Rectal smooth muscle tissue (tissue), 1 donor: ENCODE data around the gene CAMK2N1.

Source experiments
- H3K27ac ChIP-seq: one replicate; pipeline ENCODE4 v1.7.0; 2013; ENCODE audit warnings: low read depth, low read length, inconsistent platforms
- H3K27me3 ChIP-seq: one replicate; pipeline ENCODE4 v1.7.0; 2013; ENCODE audit warnings: low read length; ENCODE audit not compliant: control insufficient read depth, insufficient read depth
- H3K36me3 ChIP-seq: one replicate; pipeline ENCODE4 v1.7.0; 2013; ENCODE audit warnings: low read length; ENCODE audit not compliant: control insufficient read depth, insufficient read depth
- H3K4me1 ChIP-seq: one replicate; pipeline ENCODE4 v1.7.0; 2013; ENCODE audit warnings: low read length; ENCODE audit not compliant: control insufficient read depth, insufficient read depth
- H3K4me3 ChIP-seq: one replicate; pipeline ENCODE4 v1.7.0; 2013; ENCODE audit warnings: low read length
- H3K9ac ChIP-seq: one replicate; pipeline ENCODE4 v1.7.0; 2013; ENCODE audit warnings: low read length

The CAMK2N1 gene

DNA sequence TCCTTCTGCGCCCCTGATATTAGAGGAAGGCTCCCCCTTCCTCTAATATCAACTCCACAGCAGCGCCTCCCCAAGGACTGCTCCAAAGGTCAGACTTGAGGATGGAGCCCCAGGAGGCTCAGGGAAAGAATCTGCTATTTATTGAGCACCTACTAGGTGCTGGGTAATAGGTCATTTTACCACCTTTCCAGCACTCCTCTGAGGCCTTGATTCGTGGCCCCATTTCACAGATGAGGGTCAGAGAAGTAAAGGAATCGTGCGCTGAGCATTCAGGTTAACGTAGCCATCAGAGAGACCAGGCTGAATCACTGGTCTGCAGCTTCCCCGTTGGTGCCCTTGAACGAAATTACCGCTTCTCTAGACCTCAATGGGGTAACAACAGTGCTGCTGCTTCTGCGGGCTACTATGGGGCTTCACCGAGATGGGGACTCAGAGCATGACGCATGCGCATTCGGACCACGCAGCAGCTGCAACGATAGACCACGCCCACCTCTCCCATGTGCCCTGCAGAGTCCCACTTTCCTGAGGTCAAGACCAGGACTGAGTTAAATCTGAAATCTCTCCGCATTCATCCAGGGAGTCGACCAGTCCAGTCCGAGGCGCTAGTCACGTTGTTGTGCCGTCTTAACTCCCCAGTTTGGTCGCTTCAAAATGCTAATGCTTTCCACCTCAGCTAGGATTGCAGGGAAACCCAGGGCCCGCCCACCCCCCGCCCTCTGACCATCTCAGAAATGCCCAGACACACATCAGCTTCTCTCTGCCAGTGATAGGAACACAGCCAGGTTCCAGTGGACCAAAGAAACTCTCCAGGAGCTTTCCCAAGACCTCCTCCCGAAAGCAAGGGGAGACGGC is 12.9 kb downstream of the CAMK2N1 start:
- Histone ChIP-seq H3K4me3 (no peak overlapping the region), H3K27me3 (no peaks in the 10 kb centered on the region), H3K27ac (no peak overlapping the region), H3K4me1 (peaks cover 7% of the 10 kb centered on the region), H3K36me3 (no peaks in the 10 kb centered on the region), H3K9ac (no peak overlapping the region)

DNA sequence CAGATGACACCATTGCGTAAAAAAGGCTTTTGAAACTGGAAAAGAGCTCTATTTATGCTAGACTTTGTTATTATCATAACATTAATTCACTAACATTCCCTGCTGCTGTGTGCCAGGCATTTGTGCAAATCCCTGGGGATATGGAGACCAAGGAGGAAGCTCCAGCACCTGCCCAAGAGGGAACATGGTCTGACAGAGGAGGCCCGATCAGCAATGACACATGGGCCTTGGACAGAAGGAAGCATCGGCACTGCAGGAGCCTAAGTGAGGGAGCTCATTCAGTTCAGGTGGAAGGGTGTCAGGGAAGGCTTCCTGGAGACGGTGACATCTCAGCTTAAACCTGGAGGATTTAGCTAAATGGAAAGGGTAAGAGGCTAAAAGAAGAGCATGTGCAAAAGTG is 13.9 kb downstream of the CAMK2N1 start:
- Histone ChIP-seq H3K4me1 (peaks cover under 1% of the 10 kb centered on the region), H3K9ac (no peak overlapping the region), H3K4me3 (no peak overlapping the region), H3K27ac (no peak overlapping the region), H3K36me3 (no peaks in the 10 kb centered on the region), H3K27me3 (no peaks in the 10 kb centered on the region)

- H3K9ac ChIP-seq = no peak overlapping the region
- H3K27me3 ChIP-seq = no peaks in the 10 kb centered on the region
- no peak overlapping the region for H3K4me3 ChIP-seq
- no peak overlapping the region for H3K27ac ChIP-seq
- no peaks in the 10 kb centered on the region for H3K4me1 ChIP-seq
- H3K36me3 ChIP-seq = no peaks in the 10 kb centered on the region
Observed at GRCh38 chr1:20470194-20470593, 15.8 kb downstream of the CAMK2N1 start.

DNA sequence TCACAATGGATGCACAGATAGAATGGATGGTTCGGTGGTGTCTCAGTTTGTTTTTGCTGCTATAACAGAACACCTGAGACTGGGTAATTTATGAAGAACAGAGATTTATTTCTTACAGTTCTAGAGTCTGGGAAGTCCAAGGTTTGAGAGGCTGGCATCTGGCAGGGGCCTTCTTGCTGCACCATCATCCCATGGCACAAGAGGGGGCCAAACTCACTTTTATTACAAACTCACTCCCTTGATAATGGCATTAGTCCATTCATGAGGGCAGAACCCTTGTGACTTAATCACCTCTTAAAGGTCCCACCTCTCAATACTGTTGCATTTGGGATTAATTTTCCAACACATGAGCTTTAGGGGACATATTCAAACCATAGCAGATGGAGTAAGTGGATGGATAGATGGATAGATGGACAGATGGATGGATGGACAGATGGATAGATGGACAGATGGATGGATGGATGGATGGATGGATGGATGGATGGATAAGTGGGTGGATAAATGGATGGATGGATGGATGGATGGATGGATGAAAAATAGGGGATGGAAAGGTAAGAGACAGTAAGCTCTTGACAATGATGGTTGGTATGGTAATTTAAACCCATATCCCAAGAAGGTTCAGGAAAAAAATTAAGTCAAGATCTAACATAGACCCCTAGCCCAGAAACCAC is 16.5 kb downstream of the CAMK2N1 start:
- Histone ChIP-seq H3K27me3 (no peaks in the 10 kb centered on the region), H3K4me1 (no peaks in the 10 kb centered on the region), H3K4me3 (no peak overlapping the region), H3K36me3 (no peaks in the 10 kb centered on the region), H3K27ac (no peak overlapping the region), H3K9ac (no peak overlapping the region)

DNA sequence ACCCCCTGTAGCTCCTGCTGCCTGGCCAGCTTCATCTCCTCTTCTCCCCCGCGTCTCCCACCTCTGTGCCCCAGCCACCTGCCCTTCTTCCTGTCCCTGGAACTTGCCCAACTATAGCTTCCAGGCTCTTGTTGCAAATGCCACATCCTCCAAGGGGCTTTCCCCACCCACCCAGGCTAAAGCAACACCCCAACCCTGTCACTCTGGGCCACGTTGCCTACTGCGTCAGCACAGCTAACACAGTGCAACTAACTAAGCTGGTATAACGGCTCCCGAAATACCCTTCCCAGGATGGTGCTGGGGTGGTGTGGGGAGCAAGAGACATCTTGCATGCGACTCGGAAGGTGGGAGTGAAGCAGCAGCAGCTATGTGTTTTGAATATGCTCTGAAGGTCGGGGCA is 19.7 kb downstream of the CAMK2N1 start:
- no peak overlapping the region for H3K4me3 ChIP-seq
- no peaks in the 10 kb centered on the region for H3K27me3 ChIP-seq
- no peak overlapping the region for H3K9ac ChIP-seq
- H3K4me1 ChIP-seq = no peaks in the 10 kb centered on the region
- H3K36me3 ChIP-seq = no peaks in the 10 kb centered on the region
- no peak overlapping the region for H3K27ac ChIP-seq

- Histone ChIP-seq H3K4me3 (no peak overlapping the region), H3K9ac (no peak overlapping the region), H3K27me3 (no peaks in the 10 kb centered on the region), H3K27ac (no peak overlapping the region), H3K36me3 (no peaks in the 10 kb centered on the region), H3K4me1 (no peaks in the 10 kb centered on the region)
Observed at GRCh38 chr1:20465187-20465586, 20.8 kb downstream of the CAMK2N1 start.

DNA sequence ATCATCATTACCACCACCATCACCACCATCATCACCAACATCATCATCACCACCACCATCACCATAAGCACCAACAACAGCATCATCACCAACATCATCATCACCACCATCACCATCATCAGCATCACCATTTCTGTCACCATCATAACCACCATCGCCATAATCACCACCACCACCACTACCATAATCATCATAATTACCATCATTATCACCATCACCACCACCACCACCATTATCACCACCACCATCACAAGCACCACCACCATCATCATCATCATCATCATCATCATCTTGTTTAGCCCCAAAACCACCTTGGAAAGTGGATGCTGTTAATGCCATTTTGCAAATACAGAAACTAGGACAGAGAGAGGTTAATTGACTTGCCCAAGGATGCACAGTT is 22.5 kb downstream of the CAMK2N1 start:
- no peak overlapping the region for H3K4me3 ChIP-seq
- H3K27me3 ChIP-seq = no peaks in the 10 kb centered on the region
- no peaks in the 10 kb centered on the region for H3K4me1 ChIP-seq
- H3K36me3 ChIP-seq = no peaks in the 10 kb centered on the region
- H3K9ac ChIP-seq = no peak overlapping the region
- H3K27ac ChIP-seq = no peak overlapping the region

- Histone ChIP-seq H3K27me3 (no peaks in the 10 kb centered on the region), H3K4me3 (no peak overlapping the region), H3K36me3 (no peaks in the 10 kb centered on the region), H3K27ac (no peak overlapping the region), H3K9ac (no peak overlapping the region), H3K4me1 (no peaks in the 10 kb centered on the region)
Observed at GRCh38 chr1:20462397-20462796, 23.6 kb downstream of the CAMK2N1 start.

- Histone ChIP-seq H3K4me1 (no peaks in the 10 kb centered on the region), H3K27me3 (no peaks in the 10 kb centered on the region)
Observed at GRCh38 chr1:20458717-20459116, 27.3 kb downstream of the CAMK2N1 start.

GRCh38 chr1:20454004-20454403 is 32.0 kb downstream of the CAMK2N1 start:
- H3K9ac ChIP-seq = no peak overlapping the region
- no peaks in the 10 kb centered on the region for H3K27me3 ChIP-seq
- no peak overlapping the region for H3K4me3 ChIP-seq
- H3K4me1 ChIP-seq = no peaks in the 10 kb centered on the region
- H3K27ac ChIP-seq = no peak overlapping the region
- no peaks in the 10 kb centered on the region for H3K36me3 ChIP-seq

More at GRCh38 chr1:20458717-20459116, 27.3 kb downstream of the CAMK2N1 start:
- no peak overlapping the region for H3K27ac ChIP-seq
- H3K9ac ChIP-seq = no peak overlapping the region
- H3K36me3 ChIP-seq = no peaks in the 10 kb centered on the region
- no peak overlapping the region for H3K4me3 ChIP-seq

DNA sequence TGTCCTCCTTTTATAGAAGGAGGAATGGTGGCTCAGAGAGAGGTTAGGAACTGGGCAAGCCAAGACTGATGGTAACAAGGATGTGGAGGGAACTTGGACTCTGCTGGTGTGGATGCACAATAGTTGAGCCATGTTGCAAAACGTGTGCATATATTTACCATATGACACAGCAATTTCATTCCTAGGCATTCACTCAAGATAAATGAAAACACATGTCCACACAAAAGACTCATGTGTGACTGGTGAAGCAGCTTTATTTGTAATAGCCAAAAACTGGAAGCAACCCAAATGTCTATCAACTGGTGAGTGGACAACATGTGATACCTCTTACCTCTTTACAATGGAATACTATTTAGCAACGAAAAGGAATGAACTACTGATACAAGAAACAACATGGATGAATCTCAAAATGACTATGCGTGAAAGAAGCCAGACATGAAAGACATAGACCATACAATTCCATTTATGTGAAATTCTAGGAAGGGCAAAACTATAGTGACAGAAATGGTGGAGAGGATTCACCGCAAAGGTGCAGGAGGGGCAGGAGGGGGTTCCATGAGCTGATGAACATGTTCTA is 36.2 kb downstream of the CAMK2N1 start:
- H3K27ac ChIP-seq = no peak overlapping the region
- no peaks in the 10 kb centered on the region for H3K4me1 ChIP-seq
- no peak overlapping the region for H3K4me3 ChIP-seq
- H3K36me3 ChIP-seq = no peaks in the 10 kb centered on the region
- H3K9ac ChIP-seq = no peak overlapping the region
- no peaks in the 10 kb centered on the region for H3K27me3 ChIP-seq

- no peak overlapping the region for H3K9ac ChIP-seq
Observed at GRCh38 chr1:20448671-20449071, 37.3 kb downstream of the CAMK2N1 start.

More at GRCh38 chr1:20448671-20449071, 37.3 kb downstream of the CAMK2N1 start:
- no peak overlapping the region for H3K4me3 ChIP-seq
- no peak overlapping the region for H3K27ac ChIP-seq
- no peaks in the 10 kb centered on the region for H3K4me1 ChIP-seq
- H3K36me3 ChIP-seq = no peaks in the 10 kb centered on the region
- no peaks in the 10 kb centered on the region for H3K27me3 ChIP-seq
